Measurements from ENCODE around the gene CARHSP1.
"Not testable (repeated sequence)": the region's sequence is repeated elsewhere in the genome, so short reads cannot be mapped to it uniquely, and the experiment has no call there.

The CARHSP1 gene

GRCh38 chr16:8828541-8829165 is 40.2 kb downstream of the CARHSP1 start:
- peak; percentile 74 for DNase-seq (ENCODE audit: low spot score)

DNA sequence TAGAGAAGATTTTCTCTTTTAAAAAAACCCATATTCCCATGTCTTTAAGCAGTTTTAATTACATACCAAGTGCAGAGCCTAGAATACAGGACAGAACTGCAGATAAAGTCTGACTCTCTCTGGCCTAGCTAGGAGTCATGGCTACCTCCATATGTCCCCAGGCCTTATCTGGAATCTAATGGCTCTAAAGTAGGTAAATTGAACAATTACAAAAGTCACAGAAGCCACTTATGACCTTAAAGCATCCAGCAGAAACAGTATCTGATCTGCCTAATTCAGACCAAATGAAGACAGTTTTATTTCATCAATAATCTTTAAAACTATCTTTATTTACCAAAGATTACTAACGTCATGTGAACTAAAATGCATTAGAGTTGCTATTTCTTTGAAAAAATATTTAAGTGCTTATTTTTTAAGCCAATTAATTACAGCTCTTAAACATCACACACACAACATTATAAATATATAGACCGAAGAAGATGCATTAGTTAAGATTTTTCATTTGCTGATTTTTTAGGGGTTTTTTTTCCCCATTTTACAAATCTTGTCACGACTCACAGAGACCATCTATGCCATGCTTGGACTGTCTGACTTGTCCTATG is 42.4 kb downstream of the CARHSP1 start:
- DNase-seq (ENCODE audit: low spot score), result no peak

DNA sequence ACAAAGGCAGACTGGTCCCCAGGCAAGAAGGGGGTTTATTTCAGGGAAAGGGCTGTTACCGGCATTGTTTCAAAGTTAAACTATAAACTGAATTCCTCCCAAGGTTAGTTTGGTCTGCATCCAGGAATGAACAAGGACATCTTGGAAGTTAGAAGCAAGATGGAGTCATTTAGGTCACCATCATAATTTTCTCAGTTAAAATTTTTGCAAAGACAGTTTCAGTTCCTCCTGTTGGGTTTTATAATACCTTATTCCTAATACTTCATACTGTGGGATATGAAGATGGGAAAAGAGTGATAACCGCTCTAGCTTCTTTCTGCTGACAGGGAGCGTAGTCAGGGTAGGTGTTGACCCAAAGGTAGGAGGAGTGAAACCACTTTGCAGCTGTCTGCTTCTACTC is 46.4 kb downstream of the CARHSP1 start:
- DNase-seq (ENCODE audit: low spot score), result no peak

GRCh38 chr16:8819411-8820034 is 49.3 kb downstream of the CARHSP1 start:
- DNase-seq (ENCODE audit: low spot score), result no peak

DNA sequence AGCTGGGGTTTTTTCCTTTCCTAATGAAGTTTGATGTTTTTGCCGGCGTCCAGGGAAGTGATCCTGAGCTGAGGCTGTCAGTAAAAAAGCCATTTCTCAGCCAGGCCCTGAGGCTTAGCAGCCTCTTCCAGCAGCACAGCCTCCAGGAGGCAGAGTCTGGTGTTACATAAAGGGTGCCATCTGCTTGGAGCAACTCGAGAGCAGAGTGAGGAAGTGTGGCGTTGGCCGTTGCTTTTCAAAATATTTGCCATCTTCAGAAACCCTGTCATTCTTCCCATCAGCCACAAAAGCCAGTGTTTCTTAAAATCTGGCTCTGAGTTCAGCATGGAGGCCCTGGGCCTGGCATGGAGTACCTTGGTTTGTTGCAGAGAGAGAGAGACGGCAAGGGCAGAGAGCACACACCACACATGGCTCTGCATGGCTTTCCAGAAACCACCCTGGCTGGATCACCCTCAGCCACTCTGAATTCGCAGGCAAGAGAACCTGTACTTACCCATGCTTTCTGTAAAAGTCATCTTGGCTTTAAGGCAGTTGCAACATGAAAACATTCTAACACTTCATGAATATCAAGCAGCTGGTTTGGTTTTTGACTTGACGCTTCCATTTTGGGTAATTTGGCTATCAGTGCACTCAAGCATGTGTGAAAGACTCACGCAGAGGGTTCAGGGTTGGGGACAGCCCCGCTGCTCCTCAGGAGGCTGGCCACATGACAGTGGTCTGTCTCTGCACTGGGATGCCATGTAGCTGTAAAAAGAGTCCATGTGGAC is 50.1 kb downstream of the CARHSP1 start:
- DNase-seq (ENCODE audit: low spot score), result no peak

- no peak for DNase-seq (ENCODE audit: low spot score)
Measured at GRCh38 chr16:8816967-8817655, 51.7 kb downstream of the CARHSP1 start.

DNA sequence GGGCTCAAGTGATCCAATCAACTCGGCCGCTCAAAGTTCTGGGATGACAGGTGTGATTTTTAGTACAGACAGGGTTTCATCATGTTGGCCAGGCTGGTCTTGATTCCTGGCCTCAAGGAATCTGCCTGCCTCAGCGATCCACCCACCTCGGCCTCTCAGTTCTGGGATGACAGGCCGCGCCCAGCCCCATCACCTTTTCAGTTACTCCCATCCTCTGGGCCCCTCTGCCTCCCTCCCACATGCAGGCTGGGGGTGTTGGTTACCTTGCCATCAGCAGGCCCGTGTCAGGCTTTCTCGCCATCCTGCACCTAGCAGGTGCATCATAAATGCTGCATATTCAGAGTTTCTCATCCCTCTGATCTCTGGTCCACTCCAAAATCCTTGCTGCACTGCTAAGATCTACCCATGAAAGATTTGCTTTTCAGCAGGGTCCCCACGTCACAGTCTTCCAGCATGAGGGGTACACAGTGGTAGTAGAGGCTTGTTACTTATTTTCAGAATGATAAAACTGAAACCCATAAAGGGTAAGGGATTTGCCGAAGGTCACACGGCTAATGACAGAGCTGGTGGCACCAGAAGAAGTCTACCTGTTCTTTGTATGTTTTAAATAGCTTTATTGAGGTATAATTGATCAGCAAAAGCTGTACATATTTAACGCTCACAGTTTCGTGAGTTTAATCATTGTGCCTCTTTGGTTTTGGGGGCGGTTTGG is 54.6 kb downstream of the CARHSP1 start:
- DNase-seq (ENCODE audit: low spot score), result no peak

GRCh38 chr16:8812162-8812843 is 56.5 kb downstream of the CARHSP1 start:
- DNase-seq (ENCODE audit: low spot score), result peak; percentile 68

- no peak for DNase-seq (ENCODE audit: low spot score)
Measured at GRCh38 chr16:8808613-8809353, 60.0 kb downstream of the CARHSP1 start.

DNA sequence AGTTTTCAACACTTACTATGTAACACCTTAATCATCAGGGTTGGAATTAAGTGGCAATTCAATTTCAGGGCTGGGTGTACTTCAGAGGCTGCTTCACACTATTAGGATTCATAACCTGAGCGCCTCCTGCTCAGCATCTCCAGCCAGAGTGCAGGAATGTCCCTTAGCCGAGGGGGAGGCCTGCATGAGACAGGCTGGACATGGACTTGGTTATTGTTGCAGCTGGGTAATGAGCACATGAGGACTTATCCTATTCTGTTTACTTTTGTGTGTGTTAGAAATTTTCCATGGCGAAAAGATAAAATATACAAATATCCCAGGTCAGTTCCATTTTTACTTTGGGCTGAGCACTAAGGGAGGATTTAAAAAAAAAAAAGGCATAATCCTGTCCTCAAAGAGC is 60.8 kb downstream of the CARHSP1 start:
- DNase-seq (ENCODE audit: low spot score), result no peak

DNA sequence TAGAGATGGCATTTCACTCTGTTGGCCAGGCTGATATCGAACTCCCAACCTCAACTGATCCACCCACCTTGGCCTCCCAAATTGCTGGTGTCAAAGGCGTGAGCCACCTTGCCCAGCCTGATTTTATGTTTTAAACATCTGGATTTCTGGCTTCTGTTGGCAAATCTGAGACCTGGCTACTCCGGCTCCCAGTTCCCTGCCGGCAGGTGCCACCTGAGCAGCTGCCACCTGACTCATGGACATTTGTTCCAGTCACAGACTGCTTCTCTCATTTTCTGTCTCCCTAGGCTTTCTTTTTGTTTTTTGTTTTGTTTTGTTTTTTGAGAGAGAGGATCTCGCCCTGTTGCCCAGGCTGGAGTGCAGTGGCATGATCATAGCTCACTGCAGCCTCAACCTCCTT is 61.6 kb downstream of the CARHSP1 start:
- no peak for DNase-seq (ENCODE audit: low spot score)

GRCh38 chr16:8806272-8806983 is 62.4 kb downstream of the CARHSP1 start:
- no peak for DNase-seq (ENCODE audit: low spot score)

DNA sequence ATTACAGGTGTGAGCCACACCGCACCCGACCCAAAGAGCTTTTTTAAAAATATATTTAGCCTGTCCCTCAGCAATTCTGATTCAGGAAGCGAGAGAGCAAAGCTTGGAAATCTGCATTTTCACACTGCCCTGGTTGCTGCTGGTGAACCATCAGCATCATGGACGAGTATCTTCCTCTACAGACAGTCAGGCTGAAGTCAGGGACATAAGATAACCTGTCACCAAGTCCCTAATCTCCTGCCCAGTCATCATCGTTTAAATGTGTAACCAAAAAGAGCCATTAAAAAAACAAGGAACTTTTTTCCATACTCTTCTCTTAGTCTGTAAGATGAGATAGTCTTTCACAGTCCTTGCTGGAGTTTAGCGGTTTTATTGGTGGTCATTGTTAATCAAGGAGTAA is 64.5 kb downstream of the CARHSP1 start:
- no peak for DNase-seq (ENCODE audit: low spot score)

DNA sequence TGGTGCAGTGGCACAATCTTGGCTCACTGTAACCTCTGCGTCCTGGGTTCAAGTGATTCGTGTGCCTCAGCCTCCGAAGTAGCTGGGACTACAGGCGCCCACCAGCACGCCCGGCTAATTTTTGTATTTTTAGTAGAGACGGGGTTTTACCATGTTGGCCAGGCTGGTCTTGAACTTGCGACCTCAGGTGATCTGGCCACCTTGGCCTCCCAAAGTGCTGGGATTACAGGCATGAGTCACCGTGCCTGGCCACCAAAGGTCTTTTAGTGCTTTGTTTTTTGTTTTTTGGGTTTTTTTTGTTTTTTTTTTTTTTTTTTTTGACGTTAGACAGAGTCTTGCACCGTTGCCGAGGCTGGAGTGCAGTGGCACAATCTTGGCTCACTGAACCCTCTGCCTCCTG is 65.1 kb downstream of the CARHSP1 start:
- not testable (repeated sequence) for DNase-seq (ENCODE audit: low spot score)
